Activated effector memory CD4-positive, alpha-beta T cell treated with Interleukin-2 at 50 U/mL for 16 hours (primary cell): ENCODE measurements around the gene PRTFDC1.
"Not testable (repeated sequence)": the region's sequence is repeated elsewhere in the genome, so short reads cannot be mapped to it uniquely, and the experiment has no call there.

ENCODE experiments used
- DNase-seq: peaks from one replicate; pipeline ENCODE4 v3.0.0-alpha.2; 2020

PRTFDC1 gene

GRCh38 chr10:24840784-24841183 is 111.6 kb downstream of the PRTFDC1 start:
- DNase-seq: no peak

GRCh38 chr10:24837781-24838180 is 114.6 kb downstream of the PRTFDC1 start:
- not testable (repeated sequence) for DNase-seq

- DNase-seq: no peak
Observed at GRCh38 chr10:24834869-24835268, 117.5 kb downstream of the PRTFDC1 start.

GRCh38 chr10:24826009-24826408 is 126.4 kb downstream of the PRTFDC1 start:
- DNase-seq: no peak

GRCh38 chr10:24825551-24825950 is 126.9 kb downstream of the PRTFDC1 start:
- no peak for DNase-seq

GRCh38 chr10:24824536-24824935 is 127.9 kb downstream of the PRTFDC1 start:
- no peak for DNase-seq

GRCh38 chr10:24824124-24824523 is 128.3 kb downstream of the PRTFDC1 start:
- DNase-seq: no peak

GRCh38 chr10:24822590-24822989 is 129.8 kb downstream of the PRTFDC1 start:
- DNase-seq: no peak

GRCh38 chr10:24821986-24822385 is 130.4 kb downstream of the PRTFDC1 start:
- DNase-seq: no peak

- DNase-seq: no peak
Observed at GRCh38 chr10:24816868-24817396, 135.5 kb downstream of the PRTFDC1 start.

- no peak for DNase-seq
Observed at GRCh38 chr10:24814568-24815313, 137.7 kb downstream of the PRTFDC1 start.

- DNase-seq: no peak
Observed at GRCh38 chr10:24813856-24814255, 138.6 kb downstream of the PRTFDC1 start.

- DNase-seq: no peak
Observed at GRCh38 chr10:24806262-24806661, 146.1 kb downstream of the PRTFDC1 start.

- no peak for DNase-seq
Observed at GRCh38 chr10:24804956-24805355, 147.4 kb downstream of the PRTFDC1 start.

- DNase-seq: no peak
Observed at GRCh38 chr10:24804392-24804791, 148.0 kb downstream of the PRTFDC1 start.

GRCh38 chr10:24802378-24802777 is 150.0 kb downstream of the PRTFDC1 start:
- no peak for DNase-seq

- no peak for DNase-seq
Observed at GRCh38 chr10:24800861-24801260, 151.5 kb downstream of the PRTFDC1 start.
